CD4-positive, alpha-beta T cell treated with Interleukin-6 at 100 ng/mL for 8 hours (primary cell): ENCODE measurements around the gene IQGAP1.
"Not testable (repeated sequence)": the region's sequence is repeated elsewhere in the genome, so short reads cannot be mapped to it uniquely, and the experiment has no call there.

Experiments
- DNase-seq: peaks from one replicate; pipeline ENCODE4 v3.0.0-alpha.2; 2020; ENCODE audit warnings: mixed read lengths, low spot score

Gene IQGAP1

DNA sequence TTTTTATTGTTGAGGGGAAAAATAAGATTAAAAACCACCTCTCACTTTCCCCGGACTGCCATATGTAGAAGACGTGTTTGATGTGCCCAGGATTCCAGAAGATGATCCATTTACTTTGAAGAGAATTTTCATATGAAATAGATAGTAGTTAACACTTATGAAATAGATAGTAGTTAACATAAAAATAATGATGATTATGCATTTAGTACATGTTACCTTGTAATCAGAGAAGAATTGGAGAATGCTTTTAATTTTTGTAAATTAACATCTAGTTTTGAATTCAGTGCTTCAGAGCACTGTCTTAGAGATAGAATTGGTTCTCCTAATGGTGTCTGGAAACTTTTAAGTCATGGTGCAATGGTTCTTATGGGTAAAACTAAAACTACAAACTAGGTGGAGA is 95.6 kb downstream of the IQGAP1 start:
- DNase-seq: no peak

GRCh38 chr15:90487186-90487585 is 99.1 kb downstream of the IQGAP1 start:
- no peak for DNase-seq

- DNase-seq: no peak
Observed at GRCh38 chr15:90489514-90489913, 101.5 kb downstream of the IQGAP1 start.

GRCh38 chr15:90489944-90490343 is 101.9 kb downstream of the IQGAP1 start:
- no peak for DNase-seq

DNA sequence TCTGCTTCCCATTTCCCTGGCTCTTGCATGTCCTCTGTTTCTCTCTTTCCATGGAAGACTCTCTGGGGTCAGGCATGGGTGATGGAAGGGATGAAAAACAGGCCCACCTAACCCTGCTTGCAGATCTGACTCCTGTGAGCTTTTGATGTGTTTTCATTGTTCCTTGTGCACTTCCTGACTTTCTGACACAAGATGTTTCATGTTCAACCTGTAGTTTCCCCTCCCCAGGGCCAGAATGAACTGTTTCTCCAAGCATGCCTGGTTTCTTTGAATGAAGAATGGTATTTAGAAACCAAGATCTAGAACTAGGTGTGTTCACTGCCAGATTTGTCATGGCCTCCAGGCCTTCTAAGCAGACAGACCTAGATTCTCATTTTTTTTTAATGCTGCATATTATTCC is 105.6 kb downstream of the IQGAP1 start:
- peak; percentile 16 for DNase-seq

- DNase-seq: no peak
Observed at GRCh38 chr15:90495067-90495466, 107.0 kb downstream of the IQGAP1 start.

GRCh38 chr15:90496791-90497190 is 108.7 kb downstream of the IQGAP1 start:
- no peak for DNase-seq

GRCh38 chr15:90497376-90497775 is 109.3 kb downstream of the IQGAP1 start:
- no peak for DNase-seq

DNA sequence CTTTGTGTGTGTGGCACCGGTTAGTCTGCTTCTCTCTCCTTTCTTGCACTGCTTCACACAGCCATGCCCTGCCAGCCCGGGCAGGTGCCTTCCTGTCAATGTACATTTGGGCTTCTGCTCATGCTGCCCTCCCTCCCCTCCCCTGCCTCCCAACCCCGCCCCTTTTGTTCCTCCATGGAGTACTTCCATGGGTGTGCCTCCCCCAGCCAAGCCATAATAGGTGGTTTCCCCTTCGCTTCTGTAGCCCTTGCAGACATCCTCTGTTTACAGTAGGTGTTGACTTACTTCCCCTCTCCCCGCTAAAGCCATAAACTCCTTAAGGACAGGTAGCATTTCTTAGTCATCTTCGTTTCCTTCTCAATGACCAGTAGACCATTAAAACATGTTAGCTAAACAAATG is 109.9 kb downstream of the IQGAP1 start:
- DNase-seq: no peak

- no peak for DNase-seq
Observed at GRCh38 chr15:90500171-90500570, 112.1 kb downstream of the IQGAP1 start.

DNA sequence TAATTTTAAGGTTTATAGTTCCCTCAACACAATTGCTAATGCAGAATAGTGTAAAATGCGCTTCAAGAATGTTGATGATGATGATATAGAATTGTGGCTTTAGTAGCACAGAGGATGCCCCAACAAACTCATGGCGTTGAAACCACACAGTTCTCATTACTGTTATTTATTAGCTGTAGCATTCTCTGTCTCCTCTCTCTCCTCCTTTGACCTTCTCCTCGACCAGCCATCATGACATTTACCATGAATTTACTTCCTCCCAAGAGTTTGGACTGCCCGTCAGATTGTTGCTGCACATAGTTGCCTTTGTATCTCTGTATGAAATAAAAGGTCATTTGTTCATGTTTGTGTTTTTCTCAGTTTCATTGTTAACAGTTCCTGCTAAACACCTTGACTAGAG is 113.9 kb downstream of the IQGAP1 start:
- DNase-seq: no peak

DNA sequence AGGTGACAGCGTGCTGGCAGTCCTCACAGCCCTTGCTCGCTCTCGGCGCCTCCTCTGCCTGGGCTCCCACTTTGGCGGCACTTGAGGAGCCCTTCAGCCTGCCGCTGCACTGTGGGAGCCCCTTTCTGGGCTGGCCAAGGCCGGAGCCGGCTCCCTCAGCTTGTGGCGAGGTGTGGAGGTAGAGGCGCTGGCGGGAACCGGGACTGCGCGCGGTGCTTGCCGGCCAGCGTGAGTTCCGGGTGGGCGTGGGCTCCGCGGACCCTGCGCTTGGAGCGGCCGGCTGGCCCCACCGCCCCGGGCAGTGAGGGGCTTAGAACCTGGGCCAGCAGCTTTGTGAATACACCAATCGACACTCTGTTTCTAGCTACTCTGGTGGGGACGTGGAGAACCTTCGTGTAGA is 122.7 kb downstream of the IQGAP1 start:
- not testable (repeated sequence) for DNase-seq

DNA sequence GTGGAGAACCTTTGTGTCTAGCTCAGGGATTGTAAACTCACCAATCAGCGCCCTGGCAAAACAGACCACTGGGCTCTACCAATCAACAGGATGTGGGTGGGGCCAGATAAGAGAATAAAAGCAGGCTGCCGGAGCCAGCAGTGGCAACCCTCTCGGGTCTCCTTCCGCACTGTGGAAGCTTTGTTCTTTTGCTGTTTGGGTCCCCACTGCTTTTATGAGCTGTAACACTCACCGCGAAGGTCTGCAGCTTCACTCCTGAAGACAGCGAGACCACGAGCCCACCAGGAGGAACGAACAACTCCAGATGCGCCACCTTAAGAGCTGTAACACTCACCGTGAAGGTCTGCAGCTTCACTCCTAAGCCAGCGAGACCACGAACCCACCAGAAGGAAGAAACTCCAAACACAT is 123.2 kb downstream of the IQGAP1 start:
- not testable (repeated sequence) for DNase-seq

DNA sequence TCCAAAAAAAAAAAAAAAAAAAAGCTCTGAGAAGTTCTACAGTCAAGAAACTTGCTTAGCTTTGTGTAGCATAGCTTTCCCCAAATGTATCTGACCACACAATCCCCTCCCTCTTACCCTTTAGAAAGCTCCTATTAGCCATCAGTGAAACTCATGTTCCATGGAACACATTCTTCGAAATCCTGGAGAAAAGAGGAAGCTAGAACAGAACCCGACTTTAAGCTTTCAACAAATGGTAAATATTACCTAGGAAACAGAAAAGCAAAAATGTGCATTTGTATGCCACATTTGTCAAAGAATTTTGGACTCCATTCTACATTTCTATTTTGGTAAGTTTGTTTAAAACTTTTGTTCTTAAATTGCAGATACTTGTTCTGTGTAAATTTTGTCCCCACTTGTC is 124.2 kb downstream of the IQGAP1 start:
- DNase-seq: no peak

GRCh38 chr15:90512981-90513380 is 124.9 kb downstream of the IQGAP1 start:
- DNase-seq: no peak

DNA sequence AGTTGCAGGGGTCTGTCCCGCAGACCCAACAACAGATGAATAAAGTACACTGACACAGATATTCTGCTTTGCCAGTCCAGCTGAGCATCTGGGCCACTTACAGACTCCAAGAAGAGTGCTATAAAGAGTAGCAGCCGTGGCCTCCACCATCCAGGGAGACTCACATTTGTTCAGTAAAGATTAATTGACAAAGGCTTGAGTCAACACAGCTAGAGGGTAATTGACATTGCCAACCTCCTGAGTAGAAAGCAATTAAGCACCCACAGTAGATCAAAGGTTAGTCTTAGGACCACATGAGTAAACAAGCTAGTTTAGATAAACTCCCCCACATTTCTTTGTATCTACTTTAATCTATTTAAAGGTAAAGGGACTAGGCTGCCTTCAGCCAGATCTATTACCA is 125.4 kb downstream of the IQGAP1 start:
- no peak for DNase-seq

DNA sequence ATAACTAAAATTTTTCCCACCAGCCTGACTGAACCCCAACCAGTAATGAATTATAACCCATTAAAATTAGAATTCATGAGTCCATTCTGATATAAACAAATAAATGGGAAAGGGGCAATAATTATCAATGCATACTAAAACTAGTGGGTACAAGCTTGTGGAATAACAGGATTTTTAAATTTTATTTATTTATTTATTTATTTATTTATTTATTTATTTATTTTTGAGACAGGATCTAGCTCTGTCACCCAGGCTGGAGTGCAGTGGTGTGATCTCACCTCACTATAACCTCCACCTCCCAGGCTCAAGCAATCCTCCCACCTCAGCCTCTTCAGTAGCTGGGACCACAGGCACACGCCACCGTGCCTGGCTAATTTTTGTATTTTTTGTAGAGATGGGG is 125.9 kb downstream of the IQGAP1 start:
- not testable (repeated sequence) for DNase-seq

- DNase-seq: no peak
Observed at GRCh38 chr15:90519688-90520087, 131.6 kb downstream of the IQGAP1 start.

- DNase-seq: no peak
Observed at GRCh38 chr15:90520365-90520764, 132.3 kb downstream of the IQGAP1 start.

DNA sequence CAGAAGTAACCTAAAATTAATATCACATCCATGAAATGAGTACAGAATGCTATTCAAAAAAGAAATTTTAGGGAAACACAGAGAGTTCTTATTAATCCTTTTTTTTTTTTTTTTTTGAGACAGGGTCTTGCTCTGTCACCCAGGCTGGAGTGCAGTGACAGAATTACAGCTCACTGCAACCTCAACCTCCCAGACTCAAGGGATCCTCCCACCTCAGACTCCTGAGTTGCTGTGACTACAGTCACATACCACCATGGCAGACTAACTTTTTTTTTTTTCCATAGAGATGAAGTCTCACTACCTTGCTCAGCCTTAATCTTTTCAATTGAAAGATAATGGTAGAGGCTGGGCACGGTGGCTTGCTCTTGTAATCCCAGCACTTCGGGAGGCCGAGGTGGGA is 135.3 kb downstream of the IQGAP1 start:
- DNase-seq: no peak

DNA sequence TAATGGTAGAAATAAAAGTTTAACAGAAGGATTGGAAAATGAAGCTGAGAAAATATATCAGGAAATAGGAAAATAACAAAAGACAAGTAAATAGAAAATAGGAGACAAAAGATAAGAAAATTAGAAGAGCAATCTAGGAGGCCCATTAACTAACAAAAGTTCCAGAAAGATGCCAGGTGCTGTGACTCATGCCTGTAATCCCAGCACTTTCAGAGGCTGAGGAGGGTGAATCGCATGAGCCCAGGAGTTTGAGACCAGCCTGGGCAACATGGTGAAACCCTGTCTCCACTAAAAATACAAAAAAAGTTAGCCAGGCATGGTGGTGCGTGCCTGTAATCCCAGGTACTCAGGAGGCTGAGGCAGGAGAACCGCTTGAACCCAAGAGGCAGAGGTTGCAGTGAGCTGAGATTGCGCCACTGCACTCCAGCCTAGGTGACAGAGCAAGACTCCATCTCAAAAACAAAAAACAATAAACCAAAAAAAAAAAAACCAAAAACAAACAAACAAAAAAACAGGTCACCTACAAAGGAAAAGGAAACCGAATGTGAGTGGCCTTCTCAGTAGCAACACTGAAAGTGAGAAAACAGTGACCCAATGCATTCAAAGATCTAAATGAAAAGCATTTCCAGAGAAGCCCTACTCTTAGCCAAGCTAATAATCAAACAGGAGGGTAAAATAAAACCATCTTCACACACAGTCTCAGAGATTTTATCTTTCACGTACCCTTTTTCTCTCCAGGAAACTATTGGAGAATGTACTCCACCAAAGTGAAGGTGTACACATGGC is 136.2 kb downstream of the IQGAP1 start:
- not testable (repeated sequence) for DNase-seq

DNA sequence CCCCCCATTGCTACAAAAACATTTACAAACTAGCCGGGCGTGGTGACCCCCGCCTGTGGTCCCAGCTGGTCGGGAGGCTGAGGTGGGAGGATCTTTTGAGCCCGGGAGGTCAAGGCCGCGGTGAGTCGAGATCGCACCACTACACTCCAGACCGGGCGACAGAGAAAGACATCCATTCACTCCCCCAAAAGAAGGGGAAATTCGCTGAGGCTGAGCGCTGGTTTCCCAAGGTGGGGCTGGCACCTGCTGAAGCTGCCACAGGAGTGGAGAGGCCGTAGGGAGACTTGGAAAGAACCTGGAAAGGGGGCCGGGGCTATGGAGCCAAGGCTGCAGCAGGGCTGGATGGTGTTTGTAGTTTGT is 140.9 kb downstream of the IQGAP1 start:
- no peak for DNase-seq

GRCh38 chr15:90529371-90530249 is 141.6 kb downstream of the IQGAP1 start, which contains the start of gene CRTC3:
Gene CRTC3 (plus strand): TSS chr15:90529923. CDS start chr15:90530072, 149 bp downstream.
- DNase-seq: peak; percentile 40
